HEK293 (cell line): ENCODE data around the gene HLA-G.

Experiments used
- BCL11A ChIP-seq: fragments of 450-650 bp; formaldehyde crosslinking; IDR thresholded peaks from 2 replicates; pipeline ENCODE4 v1.5.1; 2016; ENCODE audit warnings: low read depth, missing biosample characterization, missing genetic modification characterization
- CTCF ChIP-seq: fragments of 450-650 bp; formaldehyde crosslinking; IDR thresholded peaks from 2 replicates; pipeline ENCODE4 v1.5.1; 2016; ENCODE audit warnings: missing biosample characterization, missing genetic modification characterization
- ELK4 ChIP-seq: IDR thresholded peaks from 2 replicates; pipeline ENCODE4 v1.6.1; 2011; ENCODE audit warnings: mild to moderate bottlenecking, low read depth, low read length, borderline replicate concordance
- KLF10 ChIP-seq: fragments of 450-650 bp; IDR thresholded peaks from 2 replicates; pipeline ENCODE4 v1.5.1; 2018; ENCODE audit warnings: missing biosample characterization, mild to moderate bottlenecking, missing genetic modification characterization
- MYNN ChIP-seq: fragments of 450-650 bp; formaldehyde crosslinking; IDR thresholded peaks from 2 replicates; pipeline ENCODE4 v1.5.1; 2016; ENCODE audit warnings: missing biosample characterization, missing genetic modification characterization, borderline replicate concordance
- REST ChIP-seq: fragments of 450-650 bp; formaldehyde crosslinking; IDR thresholded peaks from 2 replicates; pipeline ENCODE4 v1.5.1; 2016; ENCODE audit warnings: missing biosample characterization, missing genetic modification characterization
- ZNF548 ChIP-seq: fragments of 450-650 bp; formaldehyde crosslinking; IDR thresholded peaks from 2 replicates; pipeline ENCODE4 v1.5.1; 2016; ENCODE audit warnings: missing biosample characterization, missing genetic modification characterization
- ZNF670 ChIP-seq: fragments of 450-650 bp; formaldehyde crosslinking; IDR thresholded peaks from 2 replicates; pipeline ENCODE4 v1.5.1; 2016; ENCODE audit warnings: missing biosample characterization, missing genetic modification characterization, low read depth
- ZNF704 ChIP-seq: fragments of 450-650 bp; formaldehyde crosslinking; IDR thresholded peaks from 2 replicates; pipeline ENCODE4 v1.5.1; 2016; ENCODE audit warnings: missing biosample characterization, missing genetic modification characterization

GRCh38 chr6:29834564-29835436 lies 7.2 kb downstream of the HLA-G start:
- TF ChIP-seq ZNF704 (tag by site-specific recombination) (no peak), ELK4 (no peak), CTCF (tag by site-specific recombination) (peak; percentile 58; the same call in 1 of the 2 replicates), REST (tag by site-specific recombination) (no peak), ZNF670 (tag by site-specific recombination) (no peak), BCL11A (tag by site-specific recombination) (no peak), MYNN (tag by site-specific recombination) (no peak), KLF10 (tag by site-specific recombination) (no peak), ZNF548 (tag by site-specific recombination) (no peak)
